Activated CD8-positive, alpha-beta memory T cell treated with anti-CD3 and anti-CD28 coated beads, Interleukin-2, amount 50 U/mL, for 4 hours (primary cell): ENCODE data around the gene CSAG2.
"Not testable (repeated sequence)": the region's sequence is repeated elsewhere in the genome, so short reads cannot be mapped to it uniquely, and the experiment has no call there.

Experiments used
- DNase-seq: peaks from one replicate; pipeline ENCODE4 v3.0.0-alpha.2; 2020

Gene CSAG2

GRCh38 chrX:152709173-152709572 is at the start of gene CSAG2:
Gene CSAG2 (minus strand): TSS chrX:152709273. CDS start chrX:152709112, 161 bp downstream.
- not testable (repeated sequence) for DNase-seq

GRCh38 chrX:152754871-152755270 is 45.8 kb upstream of the CSAG2 start:
- DNase-seq: not testable (repeated sequence)

GRCh38 chrX:152753686-152754650 is 44.9 kb upstream of the CSAG2 start, which contains the start of gene MAGEA2:
Gene MAGEA2 (minus strand): TSS chrX:152753842. CDS start chrX:152751363, 2,479 bp downstream.
- not testable (repeated sequence) for DNase-seq

GRCh38 chrX:152738560-152738959 is 29.5 kb upstream of the CSAG2 start:
- no peak for DNase-seq

GRCh38 chrX:152736528-152736927 is 27.5 kb upstream of the CSAG2 start:
- DNase-seq: not testable (repeated sequence)

GRCh38 chrX:152735860-152736511 is 26.9 kb upstream of the CSAG2 start:
- no peak for DNase-seq

GRCh38 chrX:152735101-152735500 is 26.0 kb upstream of the CSAG2 start:
- no peak for DNase-seq

GRCh38 chrX:152734143-152734858 is 25.2 kb upstream of the CSAG2 start:
- DNase-seq: not testable (repeated sequence)

GRCh38 chrX:152733261-152733975 is 24.3 kb upstream of the CSAG2 start, which contains the start of the genes CSAG1 and MAGEA12:
Gene CSAG1 (minus strand): TSS chrX:152733721. CDS start chrX:152732460, 1,261 bp downstream.
Gene MAGEA12 (plus strand): TSS chrX:152733757. CDS start chrX:152736162, 2,405 bp downstream.
- no peak for DNase-seq

GRCh38 chrX:152725409-152725808 is 16.3 kb upstream of the CSAG2 start:
- DNase-seq: no peak

GRCh38 chrX:152713815-152714787 is 5.0 kb upstream of the CSAG2 start, which contains the start of gene MAGEA2B:
Gene MAGEA2B (plus strand): TSS chrX:152714628. CDS start chrX:152717107, 2,479 bp downstream.
- not testable (repeated sequence) for DNase-seq

- not testable (repeated sequence) for DNase-seq
Measured at GRCh38 chrX:152713195-152713594, 4.1 kb upstream of the CSAG2 start.

- not testable (repeated sequence) for DNase-seq
Measured at GRCh38 chrX:152706500-152706899, 2.6 kb downstream of the CSAG2 start.

- not testable (repeated sequence) for DNase-seq
Measured at GRCh38 chrX:152700390-152700789, 8.7 kb downstream of the CSAG2 start.

GRCh38 chrX:152697952-152698931 is 10.8 kb downstream of the CSAG2 start, which contains the start of gene MAGEA3:
Gene MAGEA3 (plus strand): TSS chrX:152698794. CDS start chrX:152700833, 2,039 bp downstream.
- DNase-seq: not testable (repeated sequence)

GRCh38 chrX:152681012-152681411 is 28.1 kb downstream of the CSAG2 start:
- DNase-seq: not testable (repeated sequence)

GRCh38 chrX:152674652-152675051 is 34.4 kb downstream of the CSAG2 start:
- not testable (repeated sequence) for DNase-seq

- DNase-seq: no peak
Measured at GRCh38 chrX:152674135-152674534, 34.9 kb downstream of the CSAG2 start.

- no peak for DNase-seq
Measured at GRCh38 chrX:152663086-152663485, 46.0 kb downstream of the CSAG2 start.
